ENCODE results near the gene CCR7. TPM values are rescaled to one million over a fixed set of nuclear protein-coding genes. Genes with fewer than 3 reads are reported as not detected.
A peak's percentile ranks its signal among the peaks of the same experiment; 100 is the strongest.

The CCR7 gene
- polyA plus RNA-seq, 2 of the 4 experiments (the other 2 are of a cell fraction), result 0.84 to 1.4 TPM

DNA sequence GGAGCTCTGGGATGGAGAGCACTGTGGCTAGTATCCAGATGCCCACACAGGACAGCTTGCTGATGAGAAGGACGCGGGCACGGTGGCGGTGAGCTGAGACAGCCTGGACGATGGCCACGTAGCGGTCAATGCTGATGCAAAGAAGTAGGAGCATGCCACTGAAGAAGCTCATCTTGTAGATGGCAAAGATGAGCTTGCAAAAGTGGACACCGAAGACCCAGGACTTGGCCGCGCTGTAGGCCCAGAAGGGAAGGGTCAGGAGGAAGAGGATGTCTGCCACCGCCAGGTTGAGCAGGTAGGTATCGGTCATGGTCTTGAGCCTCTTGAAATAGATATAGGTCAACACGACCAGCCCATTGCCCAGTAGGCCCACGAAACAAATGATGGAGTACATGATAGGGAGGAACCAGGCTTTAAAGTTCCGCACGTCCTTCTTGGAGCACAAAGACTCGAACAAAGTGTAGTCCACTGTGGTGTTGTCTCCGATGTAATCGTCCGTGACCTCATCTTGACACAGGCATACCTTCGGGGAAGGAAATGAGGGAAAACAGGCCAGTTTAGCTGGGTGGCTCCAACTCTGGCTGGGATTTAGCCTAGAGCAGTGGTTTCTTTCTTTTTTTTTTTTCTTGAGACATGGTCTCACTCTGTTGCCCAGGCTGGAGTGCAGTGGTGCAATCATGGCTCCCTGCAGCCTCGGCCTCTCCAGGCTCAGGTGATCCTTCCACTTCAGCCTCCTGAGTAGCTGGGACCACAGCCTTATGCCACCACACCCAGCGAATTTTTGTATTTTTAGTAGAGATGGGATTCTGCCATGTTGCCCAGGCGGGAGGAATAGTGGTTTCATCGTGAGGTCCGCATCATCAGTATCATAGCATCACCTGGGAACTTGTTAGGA is 9.7 kb downstream of the CCR7 start:
- POLR2A ChIA-PET, result interaction anchor here (1.0 to 3.8 kb wide), 5 partner anchors 12 to 92 kb away, joined by 3 to 21 read pairs (median 4); partner anchors contain the start of gene SMARCE1
- Histone ChIP-seq H3K4me3 (no peak overlapping the region), H3K4me2 (no peak overlapping the region), H3K4me1 (peaks cover 85% of the 10 kb centered on the region), H3K9me3 (no peaks in the 10 kb centered on the region), H3K27ac (peak overlapping the region; percentile 95 to 99)
- no peak for ATAC-seq
- WGBS (ENCODE audit: missing lambda C conversion rate), result 95% methylated on average over 26 of the region's 26 CpGs
- CTCF ChIA-PET, result interaction anchor here (0.6 to 26.0 kb wide), 19 partner anchors 21 to 1110 kb away, joined by 3 to 1144 read pairs (median 4); partner anchors contain the start of genes GJD3, IGFBP4 and TOP2A
- FAIRE-seq, result no peak
- DNase-seq (ENCODE audit: low read depth in 1 of 2, low spot score in 1 of 2), result no peak
- TF ChIP-seq FOSB (CRISPR knock-in tag; IDR thresholded peaks at IDR 0.05) (no peak), MAFK (IDR thresholded peaks at IDR 0.05; ENCODE audit: partially characterized antibody) (peak; percentile 10), EHF (CRISPR knock-in tag; IDR thresholded peaks at IDR 0.05) (peak; percentile 7; the same call in 1 of the 2 replicates)

DNA sequence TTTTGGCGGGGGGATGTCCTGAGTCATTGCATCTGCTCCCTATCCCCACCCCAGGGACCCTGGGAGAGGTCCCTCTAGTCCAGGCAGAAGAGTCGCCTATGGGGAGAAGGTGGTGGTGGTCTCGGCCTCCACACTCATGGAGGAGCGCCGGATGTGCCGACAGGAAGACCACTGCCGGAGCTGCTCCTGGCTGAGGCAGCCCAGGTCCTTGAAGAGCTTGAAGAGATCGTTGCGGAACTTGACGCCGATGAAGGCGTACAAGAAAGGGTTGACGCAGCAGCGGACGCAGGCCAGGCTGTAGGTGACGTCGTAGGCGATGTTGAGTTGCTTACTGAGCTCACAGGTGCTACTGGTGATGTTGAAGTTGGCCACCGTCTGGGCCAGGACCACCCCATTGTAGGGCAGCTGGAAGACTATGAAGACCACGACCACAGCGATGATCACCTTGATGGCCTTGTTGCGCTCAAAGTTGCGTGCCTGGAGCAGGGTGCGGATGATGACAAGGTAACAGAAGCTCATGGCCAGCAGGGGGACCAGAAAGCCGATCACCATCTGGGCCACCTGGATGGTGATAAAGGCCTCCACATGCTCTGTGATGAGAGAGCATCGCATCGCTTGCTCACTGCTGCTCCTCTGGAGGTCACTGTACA is 10.5 kb downstream of the CCR7 start:
- 98% methylated on average over 27 of the region's 27 CpGs for WGBS (ENCODE audit: missing lambda C conversion rate)
- no peak for ATAC-seq

DNA sequence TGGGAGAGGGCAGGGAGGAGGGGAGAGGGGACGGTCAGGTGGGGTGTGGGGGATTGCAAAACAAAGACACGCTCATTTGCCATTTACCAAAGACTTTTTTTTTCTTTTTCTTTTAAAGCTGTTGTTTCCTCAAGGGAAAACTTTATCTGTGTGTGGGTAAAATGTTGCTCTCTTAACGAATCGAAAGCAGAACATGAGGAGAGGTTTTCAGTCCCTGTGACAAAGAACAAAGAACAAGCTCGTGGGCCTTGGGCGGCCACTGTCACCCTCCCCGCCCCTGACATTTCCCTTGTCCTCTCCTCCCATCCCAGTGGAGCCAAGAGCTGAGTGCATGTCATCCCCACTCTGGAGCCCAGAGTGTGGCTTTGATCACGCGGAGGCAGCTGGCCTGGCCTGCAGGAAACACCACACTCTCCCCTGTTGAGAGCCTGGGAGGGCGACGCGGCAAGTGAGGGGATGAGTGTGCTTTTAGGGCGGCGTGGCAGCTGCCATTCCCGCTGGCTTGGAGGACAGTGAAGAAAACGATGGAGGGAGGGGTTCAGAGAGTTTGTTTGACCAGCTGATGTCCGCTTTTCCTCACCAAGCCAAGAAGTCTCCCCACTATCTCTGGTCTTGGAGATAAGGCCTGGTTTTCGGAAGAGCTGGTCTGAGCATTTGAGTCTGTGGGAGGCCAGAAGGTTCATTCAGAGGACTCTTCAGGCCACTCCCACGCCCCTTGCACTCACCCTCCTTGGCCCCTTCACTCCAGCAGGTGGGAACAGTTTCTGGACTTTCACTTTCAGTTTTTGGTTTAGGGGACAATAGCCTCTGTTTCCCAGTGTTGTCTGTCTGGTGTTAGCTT is 11.4 kb downstream of the CCR7 start:
- ChIA-PET POLR2A (interaction anchor here (0.9 to 1.8 kb wide), 3 partner anchors 11 to 54 kb away, joined by 3 to 9 read pairs (median 4); no protein-coding TSS in a partner anchor), CTCF (interaction anchor here (0.9 to 26.0 kb wide), 13 partner anchors 9 to 1109 kb away, joined by 3 to 1144 read pairs (median 6); partner anchors contain the start of genes GJD3, IGFBP4 and TOP2A)
- Histone ChIP-seq H3K4me3 (no peak overlapping the region), H3K27ac (peak overlapping the region; percentile 95 to 99), H3K9me3 (no peaks in the 10 kb centered on the region), H3K4me2 (peak overlapping the region; percentile 79; the same call in 2 of the 3 replicates), H3K4me1 (peaks cover 84% of the 10 kb centered on the region)
- 91% methylated on average over 19 of the region's 19 CpGs for whole genome bisulfite sequencing (ENCODE audit: missing lambda C conversion rate)
- ATAC-seq (no peak), DNase-seq (ENCODE audit: low read depth in 1 of 2, low spot score in 1 of 2) (no peak), FAIRE-seq (no peak)
- TF ChIP-seq HOXB13 (CRISPR knock-in tag; IDR thresholded peaks at IDR 0.05; ENCODE audit: low read depth) (peak; percentile 78), FOSL2 (IDR thresholded peaks at IDR 0.05) (no peak), FOSL2 (CRISPR knock-in tag; IDR thresholded peaks at IDR 0.05) (no peak), TFCP2L1 (CRISPR knock-in tag; IDR thresholded peaks at IDR 0.05) (no peak), RAD21 (conservative IDR thresholded peaks at IDR 0.05 in 1 of 2, IDR thresholded peaks at IDR 0.05 in 1 of 2) (no peak), HOXB5 (CRISPR knock-in tag; IDR thresholded peaks at IDR 0.05) (peak; percentile 75; the same call in 1 of the 2 replicates)
- TF ChIP-seq, protein P1, sequence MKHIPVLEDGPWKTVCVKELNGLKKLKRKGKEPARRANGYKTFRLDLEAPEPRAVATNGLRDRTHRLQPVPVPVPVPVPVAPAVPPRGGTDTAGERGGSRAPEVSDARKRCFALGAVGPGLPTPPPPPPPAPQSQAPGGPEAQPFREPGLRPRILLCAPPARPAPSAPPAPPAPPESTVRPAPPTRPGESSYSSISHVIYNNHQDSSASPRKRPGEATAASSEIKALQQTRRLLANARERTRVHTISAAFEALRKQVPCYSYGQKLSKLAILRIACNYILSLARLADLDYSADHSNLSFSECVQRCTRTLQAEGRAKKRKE (CRISPR knock-in tag; IDR thresholded peaks at IDR 0.05; ENCODE audit: low read depth), result peak; percentile 78; the same call in 1 of the 2 replicates

More for the DNA sequence above, 10.5 kb downstream of the CCR7 start:
- Histone ChIP-seq H3K9me3 (no peaks in the 10 kb centered on the region), H3K4me3 (no peak overlapping the region), H3K4me2 (no peak overlapping the region), H3K27ac (peak overlapping the region; percentile 95 to 99), H3K4me1 (peaks cover 86% of the 10 kb centered on the region)
- ChIA-PET CTCF (interaction anchor here (0.6 to 26.0 kb wide), 16 partner anchors 8 to 1111 kb away, joined by 3 to 1144 read pairs (median 4); partner anchors contain the start of genes GJD3, IGFBP4 and TOP2A), POLR2A (interaction anchor here (0.9 to 1.8 kb wide), 4 partner anchors 12 to 55 kb away, joined by 3 to 9 read pairs (median 4); no protein-coding TSS in a partner anchor)
- TF ChIP-seq EP300 (IDR thresholded peaks at IDR 0.05), result no peak
- TF ChIP-seq, protein P2, sequence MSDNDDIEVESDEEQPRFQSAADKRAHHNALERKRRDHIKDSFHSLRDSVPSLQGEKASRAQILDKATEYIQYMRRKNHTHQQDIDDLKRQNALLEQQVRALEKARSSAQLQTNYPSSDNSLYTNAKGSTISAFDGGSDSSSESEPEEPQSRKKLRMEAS (IDR thresholded peaks at IDR 0.05), result peak; percentile 36; the same call in 1 of the 2 replicates
- TF ChIP-seq, protein P1 (CRISPR knock-in tag; IDR thresholded peaks at IDR 0.05; ENCODE audit: low read depth), result 0 out of 2 replicates have a peak, but pooled peaks have one; percentile 18
- no peak for FAIRE-seq
- no peak for DNase-seq (ENCODE audit: low read depth in 1 of 2, low spot score in 1 of 2)
